ENCODE measurements around the gene MRPL11.

DNA sequence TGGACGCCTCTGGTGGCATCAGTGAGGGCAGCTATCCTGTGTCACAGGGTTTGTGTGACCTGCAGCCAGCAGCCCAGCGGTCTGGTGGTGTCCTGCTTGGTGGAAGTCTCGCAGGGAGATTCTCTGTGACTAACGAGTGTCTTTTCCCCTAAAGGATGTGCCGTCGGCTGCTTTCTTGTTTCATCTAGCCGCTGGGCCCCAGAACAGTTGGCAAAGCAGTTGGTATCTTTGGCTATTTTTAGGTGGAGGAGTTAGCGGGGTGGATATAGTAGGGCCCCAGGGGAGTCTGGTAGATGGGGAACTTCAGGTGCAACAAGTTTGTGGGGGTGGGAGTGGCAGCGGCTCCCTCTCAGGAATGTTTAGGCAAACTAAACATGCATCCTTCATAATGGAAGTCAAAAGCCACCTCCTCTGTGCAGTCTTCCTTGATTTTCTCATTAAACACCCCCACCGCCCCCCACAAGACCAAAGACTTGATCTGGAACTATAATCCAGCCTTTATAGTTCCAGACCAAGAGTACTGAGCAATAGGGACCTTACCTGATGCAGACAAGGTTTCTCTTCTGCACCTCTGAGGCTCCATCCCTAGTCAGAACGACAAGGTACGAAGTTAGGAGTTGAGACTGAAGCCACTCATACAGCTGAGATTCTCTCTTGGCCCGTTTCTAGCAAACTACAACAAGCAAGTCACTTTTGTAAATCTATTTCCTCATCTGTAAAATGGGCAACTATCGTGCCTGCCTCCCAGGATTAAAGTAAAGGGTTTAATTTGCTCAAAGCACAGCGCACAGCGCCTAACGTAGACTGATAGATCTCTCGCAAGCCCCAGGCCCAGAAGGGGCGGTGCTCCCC lies 27.0 kb upstream of the MRPL11 start:
- TF ChIP-seq, protein P1, sequence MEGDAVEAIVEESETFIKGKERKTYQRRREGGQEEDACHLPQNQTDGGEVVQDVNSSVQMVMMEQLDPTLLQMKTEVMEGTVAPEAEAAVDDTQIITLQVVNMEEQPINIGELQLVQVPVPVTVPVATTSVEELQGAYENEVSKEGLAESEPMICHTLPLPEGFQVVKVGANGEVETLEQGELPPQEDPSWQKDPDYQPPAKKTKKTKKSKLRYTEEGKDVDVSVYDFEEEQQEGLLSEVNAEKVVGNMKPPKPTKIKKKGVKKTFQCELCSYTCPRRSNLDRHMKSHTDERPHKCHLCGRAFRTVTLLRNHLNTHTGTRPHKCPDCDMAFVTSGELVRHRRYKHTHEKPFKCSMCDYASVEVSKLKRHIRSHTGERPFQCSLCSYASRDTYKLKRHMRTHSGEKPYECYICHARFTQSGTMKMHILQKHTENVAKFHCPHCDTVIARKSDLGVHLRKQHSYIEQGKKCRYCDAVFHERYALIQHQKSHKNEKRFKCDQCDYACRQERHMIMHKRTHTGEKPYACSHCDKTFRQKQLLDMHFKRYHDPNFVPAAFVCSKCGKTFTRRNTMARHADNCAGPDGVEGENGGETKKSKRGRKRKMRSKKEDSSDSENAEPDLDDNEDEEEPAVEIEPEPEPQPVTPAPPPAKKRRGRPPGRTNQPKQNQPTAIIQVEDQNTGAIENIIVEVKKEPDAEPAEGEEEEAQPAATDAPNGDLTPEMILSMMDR (IDR thresholded peaks at IDR 0.05; ENCODE audit: poor library complexity): no peak
- TF ChIP-seq EZH2phosphoT487 (IDR thresholded peaks at IDR 0.05; ENCODE audit: low read depth, severe bottlenecking, unreplicated experiment): no peak
- no peak for TF ChIP-seq EZH2 (IDR thresholded peaks at IDR 0.05; ENCODE audit: borderline replicate concordance)
